Vagina (tissue), 2 donors: ENCODE results near the gene TSC1.

Experiments
- CTCF ChIP-seq, 3 experiments: fragments of 450-650 bp in 2 of 3; fragments of 200-600 bp in 1 of 3; sonication (generic) in 1 of 3; IDR thresholded peaks; one replicate each; pipeline ENCODE4 v1.5.1; 2017 to 2019; ENCODE audit warnings: antibody characterized with exemption in 3 of 3, mild to moderate bottlenecking in 2 of 3, moderate library complexity in 2 of 3
- POLR2A ChIP-seq, 2 donors: fragments of 450-650 bp; IDR thresholded peaks; one replicate each; pipeline ENCODE4 v1.6.1; 2017; ENCODE audit warnings: antibody characterized with exemption in 2 of 2, mild to moderate bottlenecking in 2 of 2, moderate library complexity in 2 of 2
- POLR2AphosphoS5 ChIP-seq, 2 donors: sonication (generic); formaldehyde crosslinking; IDR thresholded peaks; one replicate each; pipeline ENCODE4 v1.9.0; 2017; ENCODE audit warnings: antibody characterized with exemption in 2 of 2, mild to moderate bottlenecking in 2 of 2, low read depth in 1 of 2; ENCODE audit not compliant: insufficient read depth in 1 of 2

- TF ChIP-seq CTCF (IDR thresholded peaks at IDR 0.05) = no peak
- TF ChIP-seq POLR2A (IDR thresholded peaks at IDR 0.05) = no peak
- TF ChIP-seq POLR2AphosphoS5 (IDR thresholded peaks at IDR 0.05; ENCODE audit: insufficient read depth in 1 of 2, low read depth in 1 of 2) = peak in 1 of 2 donors; percentile 58
These were observed 79.7 kb downstream of the TSC1 start for GRCh38 chr9:132864691-132865090.
